NCI-H1694 (cell line): ENCODE measurements around the gene ADGRD2.

Source experiments
- DNase-seq: peaks from one replicate; lab custom pipeline; 2025; lab: John Stamatoyannopoulos, UW

Gene ADGRD2

GRCh38 chr9:124457079-124457886, 7.0 kb downstream of the ADGRD2 start:
- no peak for DNase-seq

- no peak for DNase-seq
Observed at GRCh38 chr9:124457887-124458431, 7.7 kb downstream of the ADGRD2 start.

GRCh38 chr9:124458441-124458840, 8.2 kb downstream of the ADGRD2 start:
- no peak for DNase-seq

DNA sequence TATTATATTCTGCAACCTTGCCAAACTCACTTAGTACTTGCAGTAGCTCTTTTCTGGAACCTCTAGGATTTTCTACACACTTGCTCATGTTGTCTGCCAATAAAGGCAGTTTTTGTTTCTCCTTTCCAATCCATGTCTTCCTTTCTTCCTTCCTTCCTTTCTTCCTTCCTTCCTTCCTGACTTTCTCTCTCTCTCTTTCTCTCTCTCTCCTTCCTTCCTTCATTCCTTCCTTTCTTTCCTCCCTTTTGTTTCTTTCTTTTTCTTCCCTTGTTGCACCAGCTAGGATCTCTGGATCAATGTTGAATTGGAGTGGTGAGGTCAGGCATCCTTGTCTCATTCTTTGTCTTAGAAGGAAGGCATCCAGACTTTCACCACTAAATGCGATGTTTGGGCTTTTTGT, 12.5 kb downstream of the ADGRD2 start:
- DNase-seq = no peak

GRCh38 chr9:124465736-124466135, 15.5 kb downstream of the ADGRD2 start:
- no peak for DNase-seq

- DNase-seq = no peak
Observed at GRCh38 chr9:124467410-124468060, 17.3 kb downstream of the ADGRD2 start.

GRCh38 chr9:124468061-124468740, 17.9 kb downstream of the ADGRD2 start:
- DNase-seq = no peak

DNA sequence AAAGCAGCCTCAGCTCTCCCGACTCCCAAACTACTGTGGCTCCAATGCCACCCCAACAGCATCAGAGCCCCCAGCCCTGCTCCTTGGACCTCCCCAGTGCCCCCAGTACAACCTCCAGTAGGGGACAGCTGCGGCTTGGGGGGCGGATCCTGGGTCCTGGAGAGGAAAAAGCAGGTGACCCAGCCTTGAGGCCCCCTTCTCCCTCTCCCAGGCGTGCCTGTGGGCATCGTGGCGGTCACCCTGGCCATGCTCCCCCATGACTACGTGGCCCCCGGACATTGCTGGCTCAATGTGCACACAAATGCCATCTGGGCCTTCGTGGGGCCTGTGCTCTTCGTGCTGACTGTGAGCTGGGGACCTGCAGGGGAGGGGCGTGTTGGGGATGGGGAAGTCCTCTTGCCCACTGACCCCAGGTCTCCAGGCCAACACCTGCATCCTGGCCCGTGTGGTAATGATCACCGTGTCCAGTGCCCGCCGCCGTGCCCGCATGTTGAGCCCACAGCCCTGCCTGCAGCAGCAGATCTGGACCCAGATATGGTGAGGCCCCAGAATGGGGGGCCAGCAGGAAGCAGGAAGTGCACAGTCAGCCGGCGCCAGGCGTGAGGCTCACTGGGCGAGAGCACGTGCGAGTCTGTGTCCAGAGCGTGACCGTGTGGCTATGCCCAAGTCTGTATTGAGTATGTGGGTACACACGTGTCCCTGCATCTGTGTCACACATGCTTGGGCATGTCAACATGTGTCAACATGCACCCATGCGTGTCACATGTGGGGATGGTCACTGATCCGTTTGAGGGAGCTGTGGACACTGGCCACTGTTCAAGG, 19.0 kb downstream of the ADGRD2 start:
- DNase-seq = no peak

GRCh38 chr9:124470306-124470705, 20.1 kb downstream of the ADGRD2 start:
- DNase-seq = no peak

DNA sequence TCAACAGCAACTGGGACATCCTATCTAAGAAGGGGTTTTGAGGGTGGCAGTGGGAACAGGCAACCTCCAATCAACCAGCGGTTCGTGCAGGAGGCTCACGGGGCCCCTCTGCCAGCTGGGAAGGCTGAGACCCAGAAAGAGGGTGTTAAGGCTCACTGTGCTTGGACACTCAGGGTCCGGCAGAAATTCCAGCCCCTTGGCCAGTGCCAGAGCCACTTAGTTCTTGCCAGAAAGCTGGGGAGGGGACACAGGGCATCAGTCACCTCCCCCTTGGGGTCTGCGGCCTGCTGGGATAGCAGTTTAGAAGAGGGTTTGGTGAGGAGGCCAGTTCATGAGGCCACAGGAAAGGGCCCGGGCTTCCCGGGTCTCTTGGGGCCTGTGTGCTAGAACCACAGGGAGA, 20.5 kb downstream of the ADGRD2 start:
- DNase-seq = no peak

- no peak for DNase-seq
Observed at GRCh38 chr9:124471761-124472160, 21.5 kb downstream of the ADGRD2 start.

GRCh38 chr9:124472770-124473169, 22.5 kb downstream of the ADGRD2 start:
- DNase-seq = no peak

- no peak for DNase-seq
Observed at GRCh38 chr9:124473310-124473709, 23.1 kb downstream of the ADGRD2 start.

- no peak for DNase-seq
Observed at GRCh38 chr9:124474151-124474550, 23.9 kb downstream of the ADGRD2 start.

- DNase-seq = no peak
Observed at GRCh38 chr9:124475158-124475867, 25.1 kb downstream of the ADGRD2 start.

DNA sequence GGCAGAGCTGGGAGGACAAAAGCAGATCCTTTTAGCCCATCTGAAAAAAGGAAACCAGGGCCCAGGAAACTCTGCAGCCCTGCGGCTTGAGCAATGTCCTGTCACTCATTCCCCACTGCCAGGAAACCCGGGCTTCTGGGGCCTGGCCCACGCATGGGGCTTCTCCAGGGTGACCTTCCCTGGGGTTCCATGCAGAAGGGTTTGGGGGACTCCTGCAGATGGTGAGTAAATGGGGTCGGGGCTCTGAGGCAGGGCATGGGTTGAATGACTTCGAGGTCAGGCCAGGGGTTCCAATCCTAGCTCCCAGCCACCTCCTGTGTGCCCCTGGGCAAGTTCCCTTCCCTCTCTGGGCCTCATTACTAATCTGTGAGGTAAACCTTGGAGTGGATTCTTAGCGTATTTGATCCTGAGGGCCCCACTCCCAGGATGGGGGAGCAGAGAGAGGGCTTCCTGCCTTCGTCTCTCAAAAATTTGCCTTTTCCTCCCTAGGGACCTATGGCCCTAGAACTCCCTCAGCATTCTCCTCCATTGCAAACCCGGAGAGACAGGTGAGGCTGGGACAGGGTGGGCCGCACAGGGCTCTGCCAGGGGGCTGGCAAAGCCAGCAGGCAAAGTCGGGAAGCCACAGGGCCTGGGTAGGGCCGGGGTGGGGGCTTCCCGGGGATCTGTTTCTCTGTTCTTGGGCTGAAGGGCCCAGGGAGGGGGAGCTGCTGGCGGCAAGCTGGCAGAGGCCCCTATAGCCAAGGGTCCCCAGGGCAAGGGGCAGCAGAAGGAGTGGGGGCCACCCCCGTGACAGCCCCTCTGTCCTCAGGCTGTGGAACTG, 25.8 kb downstream of the ADGRD2 start:
- no peak for DNase-seq

- DNase-seq = no peak
Observed at GRCh38 chr9:124477211-124477647, 27.0 kb downstream of the ADGRD2 start.

DNA sequence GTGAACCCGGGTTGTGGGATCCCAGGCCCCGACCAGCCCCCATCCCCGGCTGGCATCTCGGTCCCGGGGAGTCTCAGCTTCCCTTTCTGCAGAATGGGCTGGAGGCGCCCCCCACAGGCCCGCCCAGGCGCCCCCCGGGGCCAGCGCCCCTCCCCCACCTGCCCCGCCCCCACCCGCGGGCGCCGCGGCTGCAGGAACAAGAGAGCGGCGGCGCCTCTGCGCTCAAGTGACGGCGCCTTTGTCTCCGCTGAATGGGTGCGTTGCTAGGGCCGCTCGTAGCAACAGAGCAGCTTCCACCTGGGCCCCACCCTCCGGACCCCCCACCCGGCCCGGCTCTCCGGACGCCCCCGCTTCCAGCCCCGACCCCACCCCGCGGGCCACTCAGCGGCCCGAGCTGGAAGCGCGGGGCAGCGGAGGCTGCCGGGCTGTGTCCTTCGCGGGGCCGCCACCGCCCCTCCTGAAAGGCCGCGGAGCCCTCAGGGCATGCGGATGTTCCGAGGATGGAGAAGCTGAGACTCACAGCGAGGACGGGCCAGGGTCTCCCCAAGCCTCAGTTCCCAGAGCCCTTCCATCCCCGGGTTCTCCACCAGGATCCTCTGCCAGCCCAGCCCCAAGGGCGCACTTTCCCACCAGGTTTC, 27.5 kb downstream of the ADGRD2 start:
- DNase-seq = no peak

GRCh38 chr9:124478354-124478753, 28.1 kb downstream of the ADGRD2 start:
- DNase-seq = no peak

DNA sequence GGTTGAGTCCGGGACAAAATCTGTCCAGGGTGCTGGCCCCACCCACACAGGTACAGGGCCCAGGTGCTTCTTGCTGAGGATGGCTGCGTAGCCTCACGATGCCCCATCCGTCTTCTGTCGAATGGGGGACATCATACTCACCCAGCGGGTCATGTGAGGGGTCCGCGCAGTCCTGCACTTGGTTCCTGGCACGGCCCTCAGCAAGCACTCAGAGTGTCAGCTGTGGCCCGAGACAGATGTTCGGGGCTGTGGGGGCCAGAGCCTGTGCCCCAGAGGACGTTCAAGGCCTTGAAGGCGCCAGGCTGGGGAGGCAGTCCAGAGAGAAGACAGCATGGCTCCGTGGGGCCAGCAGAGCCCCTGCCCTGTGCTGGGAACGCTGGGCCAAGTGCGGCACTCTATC, 29.1 kb downstream of the ADGRD2 start:
- DNase-seq = no peak
